ENCODE data around the gene FDX2.

The FDX2 gene

DNA sequence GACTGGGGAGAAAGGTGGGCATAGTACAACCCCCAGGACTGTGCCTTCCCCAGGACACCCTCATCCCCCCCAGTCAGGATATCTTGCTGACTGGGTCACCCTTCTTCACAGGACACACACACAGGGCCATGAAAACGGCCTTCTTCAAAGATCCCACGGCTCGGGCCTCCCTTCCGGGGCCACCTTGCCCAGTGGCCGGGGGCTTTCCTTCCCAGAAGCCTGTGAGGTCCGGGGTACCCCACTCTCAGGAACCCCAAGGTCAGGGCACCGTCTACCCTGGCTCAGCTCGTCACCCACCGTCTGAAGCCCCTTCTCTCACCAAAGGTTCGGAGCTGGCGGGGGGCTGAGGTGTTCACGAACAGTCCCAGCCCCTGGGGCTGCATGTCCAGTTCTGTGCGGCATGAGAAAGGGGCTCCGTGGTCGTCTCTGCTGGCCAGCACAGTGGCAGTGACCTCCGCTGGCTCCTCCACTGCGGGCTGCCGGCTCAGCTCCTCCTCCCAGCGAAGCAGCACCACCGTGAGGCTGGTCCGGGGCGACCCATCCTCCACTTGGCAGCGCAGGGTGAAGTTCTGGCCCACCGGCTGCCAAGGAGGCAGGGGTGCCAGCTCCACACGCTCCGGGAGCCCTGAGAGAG is 19.7 kb upstream of the FDX2 start:
- Histone ChIP-seq H3K9me3 (no peaks in the 10 kb centered on the region), H3K4me3 (peak overlapping the region; percentile 65), H3K27ac (peak overlapping the region; percentile 80 to 81), H3K27me3 (no peaks in the 10 kb centered on the region), H3K4me1 (peaks cover 0 to 30% (median 25%) of the 10 kb centered on the region in 4 donors), H3K36me3 (peaks cover 0 to 4% (median 0%) of the 10 kb centered on the region in 3 donors)
- no peak for DNase-seq
- TF ChIP-seq, protein P1, sequence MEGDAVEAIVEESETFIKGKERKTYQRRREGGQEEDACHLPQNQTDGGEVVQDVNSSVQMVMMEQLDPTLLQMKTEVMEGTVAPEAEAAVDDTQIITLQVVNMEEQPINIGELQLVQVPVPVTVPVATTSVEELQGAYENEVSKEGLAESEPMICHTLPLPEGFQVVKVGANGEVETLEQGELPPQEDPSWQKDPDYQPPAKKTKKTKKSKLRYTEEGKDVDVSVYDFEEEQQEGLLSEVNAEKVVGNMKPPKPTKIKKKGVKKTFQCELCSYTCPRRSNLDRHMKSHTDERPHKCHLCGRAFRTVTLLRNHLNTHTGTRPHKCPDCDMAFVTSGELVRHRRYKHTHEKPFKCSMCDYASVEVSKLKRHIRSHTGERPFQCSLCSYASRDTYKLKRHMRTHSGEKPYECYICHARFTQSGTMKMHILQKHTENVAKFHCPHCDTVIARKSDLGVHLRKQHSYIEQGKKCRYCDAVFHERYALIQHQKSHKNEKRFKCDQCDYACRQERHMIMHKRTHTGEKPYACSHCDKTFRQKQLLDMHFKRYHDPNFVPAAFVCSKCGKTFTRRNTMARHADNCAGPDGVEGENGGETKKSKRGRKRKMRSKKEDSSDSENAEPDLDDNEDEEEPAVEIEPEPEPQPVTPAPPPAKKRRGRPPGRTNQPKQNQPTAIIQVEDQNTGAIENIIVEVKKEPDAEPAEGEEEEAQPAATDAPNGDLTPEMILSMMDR (IDR thresholded peaks at IDR 0.05) = no peak
- intact Hi-C loops (cut with DNase I; ENCODE audit: low total_unique reads) = no loop called here

DNA sequence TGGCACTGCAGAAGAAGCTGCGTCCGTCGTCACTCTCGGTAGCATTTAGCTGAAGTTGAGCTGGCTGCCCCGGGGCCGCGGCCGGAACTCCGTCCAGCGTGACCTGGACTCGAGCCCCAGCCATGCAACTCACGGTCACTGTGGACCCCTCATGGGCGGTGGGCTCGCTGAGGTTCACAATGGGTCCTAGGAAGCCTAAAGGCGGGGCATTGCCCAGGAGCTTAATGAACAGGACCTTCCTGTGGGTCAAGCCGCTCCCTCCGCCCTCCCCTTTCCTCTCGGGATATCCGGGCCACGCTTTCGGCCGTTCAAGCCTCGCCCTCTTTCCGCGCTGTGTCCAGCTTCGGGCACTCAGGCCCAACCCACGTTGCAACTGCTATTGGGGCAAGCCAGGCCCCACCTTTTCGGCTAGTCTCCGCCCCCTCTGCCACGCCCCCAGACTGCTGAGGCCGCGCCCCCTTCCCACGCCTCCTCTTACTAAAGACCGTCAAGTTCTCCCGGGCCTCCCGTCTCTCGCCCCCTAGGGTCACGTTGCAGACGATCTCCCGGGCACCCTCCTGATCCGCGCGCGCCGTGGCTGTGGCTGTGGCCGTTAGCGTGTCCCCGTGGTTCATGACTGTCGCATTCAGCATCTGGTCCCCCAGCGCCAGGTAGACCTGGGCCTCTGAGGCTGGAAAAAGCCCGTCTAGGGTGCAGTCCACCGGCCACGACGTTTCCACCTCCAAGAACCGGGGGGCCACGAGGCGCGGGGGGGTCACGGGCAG is 19.0 kb upstream of the FDX2 start:
- H3K9me3 ChIP-seq = no peaks in the 10 kb centered on the region
- peak overlapping the region; percentile 65 for H3K4me3 ChIP-seq
- peak overlapping the region; percentile 80 to 81 for H3K27ac ChIP-seq
- TF ChIP-seq, protein P1 (IDR thresholded peaks at IDR 0.05) = no peak
- peak; percentile 96 to 98 for DNase-seq
- intact Hi-C loops (cut with DNase I; ENCODE audit: low total_unique reads) = loop anchor here (5.0 kb wide), 1 partner anchor 48 kb away; the partner anchor contains the start of gene TYK2
- H3K27me3 ChIP-seq = no peaks in the 10 kb centered on the region
- peaks cover 0 to 11% (median 5%) of the 10 kb centered on the region in 3 donors for H3K36me3 ChIP-seq
- peaks cover 0 to 30% (median 25%) of the 10 kb centered on the region in 4 donors for H3K4me1 ChIP-seq

DNA sequence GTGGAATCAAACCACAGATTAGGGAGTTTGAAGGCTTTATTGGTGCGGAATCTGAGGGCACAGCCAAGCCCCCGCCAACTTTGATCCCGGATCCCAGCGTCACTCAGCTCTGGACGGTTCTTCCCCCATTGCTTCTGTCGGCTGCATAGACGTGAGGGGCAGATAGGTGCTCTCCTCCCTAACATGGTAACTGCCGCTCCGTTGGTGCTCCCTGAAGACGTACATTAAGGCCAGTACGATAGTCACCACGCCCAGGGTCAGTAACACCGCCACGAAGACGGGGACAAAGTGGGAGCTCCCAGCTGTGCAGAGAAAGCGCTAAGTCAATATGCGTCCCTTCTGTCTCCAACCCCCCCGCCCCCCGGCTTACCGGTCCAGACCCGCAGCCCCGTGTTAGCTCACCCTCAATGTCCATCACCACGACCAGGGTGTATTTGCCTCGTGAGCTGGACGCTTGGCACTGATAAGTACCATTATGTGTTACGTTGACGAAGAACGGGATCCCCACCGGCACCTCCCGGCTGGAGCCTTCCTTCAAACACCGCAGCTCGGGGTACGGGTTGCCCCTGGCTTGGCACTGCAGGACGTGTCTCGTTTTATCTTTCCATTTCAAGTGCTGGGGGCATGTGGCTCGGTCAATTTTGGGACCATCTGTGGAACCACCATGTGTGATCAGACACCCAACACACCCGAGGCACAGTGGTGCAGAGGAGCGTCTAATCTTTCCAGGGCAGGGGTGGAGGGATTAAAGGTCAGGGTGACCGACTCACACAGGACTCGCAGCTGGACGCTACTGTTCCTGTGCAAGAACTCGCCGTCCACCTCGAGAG is 18.2 kb upstream of the FDX2 start:
- no peaks in the 10 kb centered on the region for H3K9me3 ChIP-seq
- peak overlapping the region; percentile 65 for H3K4me3 ChIP-seq
- intact Hi-C loops (cut with DNase I; ENCODE audit: low total_unique reads) = loop anchor here (5.0 kb wide), 1 partner anchor 48 kb away; the partner anchor contains the start of gene TYK2
- peaks cover 0 to 30% (median 25%) of the 10 kb centered on the region in 4 donors for H3K4me1 ChIP-seq
- peak overlapping the region; percentile 80 to 81 for H3K27ac ChIP-seq
- DNase-seq = no peak
- TF ChIP-seq, protein P1 (IDR thresholded peaks at IDR 0.05) = no peak
- H3K27me3 ChIP-seq = no peaks in the 10 kb centered on the region
- H3K36me3 ChIP-seq = peaks cover 8 to 19% (median 9%) of the 10 kb centered on the region in 3 donors

DNA sequence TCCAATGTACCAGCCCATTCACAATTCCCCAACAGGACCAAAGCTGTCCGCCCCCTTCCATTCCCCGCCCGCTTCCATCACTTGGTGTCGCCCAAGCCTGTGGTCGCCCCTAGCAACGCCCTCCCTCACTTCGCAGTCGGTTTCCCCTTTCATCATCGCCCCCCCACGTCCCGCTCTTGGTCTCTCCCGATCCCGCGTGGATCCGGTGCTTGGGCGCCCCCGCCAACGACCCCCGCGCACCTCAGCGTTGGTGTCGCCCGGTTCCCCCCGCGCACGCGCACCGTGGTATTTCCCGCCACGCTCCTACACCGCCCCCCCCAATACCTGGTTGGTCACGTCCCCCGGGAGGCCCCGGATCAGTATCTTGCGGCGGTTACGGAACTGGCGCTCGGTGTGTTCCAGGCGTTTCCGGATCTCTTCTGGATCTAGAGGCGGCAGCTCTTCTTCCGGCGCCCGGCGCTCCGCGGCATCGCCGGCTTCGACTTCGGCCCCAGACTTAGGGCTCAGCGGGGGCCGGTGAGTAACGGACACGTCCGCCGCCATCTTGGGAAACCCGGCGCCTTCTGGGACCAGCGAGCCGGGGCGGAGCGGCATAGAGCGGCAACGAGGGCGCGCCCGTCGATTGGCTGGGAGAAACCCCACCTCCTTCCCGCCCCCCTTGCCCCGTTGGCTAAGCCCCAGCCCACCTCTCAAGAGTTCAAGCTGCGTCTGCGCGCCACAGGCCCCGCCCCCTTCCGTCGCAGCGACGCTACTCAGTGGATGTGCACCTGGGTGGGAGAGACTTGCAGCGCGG is 17.3 kb upstream of the FDX2 start, which contains the start of gene RAVER1:
TSS of gene RAVER1 (minus strand) at position 565 of the 793 bp plus-strand sequence. CDS start at position 543, 22 bp downstream.
- peak within 1 kb of the TSS; percentile 80 to 81 for H3K27ac ChIP-seq
- H3K4me1 ChIP-seq = peaks cover 0 to 30% (median 25%) of the 10 kb centered on the region in 4 donors
- TF ChIP-seq, protein P1 (IDR thresholded peaks at IDR 0.05) = no peak
- H3K4me3 ChIP-seq = peak within 1 kb of the TSS; percentile 65
- peak; percentile 96 to 99 for DNase-seq
- H3K27me3 ChIP-seq = no peaks in the 10 kb centered on the region
- intact Hi-C loops (cut with DNase I; ENCODE audit: low total_unique reads) = loop anchor here (5.0 kb wide), 1 partner anchor 49 kb away; the partner anchor contains the start of gene TYK2
- peaks cover 16 to 27% (median 17%) of the 10 kb centered on the region in 3 donors for H3K36me3 ChIP-seq
- H3K9me3 ChIP-seq = no peaks in the 10 kb centered on the region
